WTC11 (cell line): ENCODE data around the gene PRCD. TPM values are rescaled to one million over a fixed set of nuclear protein-coding genes. Genes with fewer than 3 reads are reported as not detected.

Experiments
- ATAC-seq: fragments of 200-7000 bp; cut with Tn5 transposase; 2 replicates; pipeline ENCODE4 v1.10.0; 2021; ENCODE audit warnings: mild to moderate bottlenecking, moderate library complexity
- CTCF ChIA-PET: fragments of 300-600 bp; sonication (Branson Sonifier 250); formaldehyde crosslinking; loops from one replicate; lab custom pipeline; 2021; ENCODE audit warnings: antibody characterized with exemption; lab: Charles Lee
- POLR2A ChIA-PET: fragments of 350-600 bp; sonication (Branson Sonifier 250); formaldehyde crosslinking; loops from one replicate; lab custom pipeline; 2021; ENCODE audit warnings: antibody characterized with exemption; lab: Charles Lee
- DNase-seq: peaks from one replicate; pipeline ENCODE4 v3.0.0; 2021; ENCODE audit warnings: low spot score
- H3K27ac Mint-ChIP-seq: 2 replicates; pipeline ENCODE4 v1.8.0; 2021; ENCODE audit warnings: mixed read lengths
- H3K27me3 Mint-ChIP-seq: 2 replicates; pipeline ENCODE4 v1.8.0; 2021; ENCODE audit warnings: low read depth, mild to moderate bottlenecking, moderate library complexity, mixed read lengths
- H3K36me3 Mint-ChIP-seq: 2 replicates; pipeline ENCODE4 v1.8.0; 2021; ENCODE audit warnings: mixed read lengths
- H3K4me1 Mint-ChIP-seq: 2 replicates; pipeline ENCODE4 v1.8.0; 2022; ENCODE audit warnings: mixed read lengths
- H3K4me3 Mint-ChIP-seq: 2 replicates; pipeline ENCODE4 v1.8.0; 2021; ENCODE audit warnings: mild to moderate bottlenecking, moderate library complexity, mixed read lengths
- H3K9me3 Mint-ChIP-seq: 2 replicates; pipeline ENCODE4 v1.8.0; 2021; ENCODE audit warnings: mixed read lengths
- CBFB ChIP-seq: sonication (generic); formaldehyde crosslinking; IDR thresholded peaks from 2 replicates; pipeline ENCODE4 v1.8.1; 2022; ENCODE audit warnings: mild to moderate bottlenecking, low read depth, missing genetic modification reagents
- FOXK1 ChIP-seq: sonication (generic); formaldehyde crosslinking; IDR thresholded peaks from 2 replicates; pipeline ENCODE4 v1.8.0; 2022; ENCODE audit warnings: mild to moderate bottlenecking, moderate library complexity, missing genetic modification reagents
- JAZF1 ChIP-seq: fragments of 250-450 bp; sonication (Bioruptor Pico); IDR thresholded peaks from 2 replicates; pipeline ENCODE4 v1.9.0; 2021; ENCODE audit warnings: moderate library complexity, mild to moderate bottlenecking, inconsistent platforms
- MLX ChIP-seq: sonication (generic); formaldehyde crosslinking; IDR thresholded peaks from 2 replicates; pipeline ENCODE4 v1.8.1; 2023; ENCODE audit warnings: mild to moderate bottlenecking, missing genetic modification reagents, moderate library complexity
- MXD4 ChIP-seq: fragments of 250-450 bp; sonication (Bioruptor Pico); IDR thresholded peaks from 2 replicates; pipeline ENCODE4 v1.8.0; 2021; ENCODE audit warnings: mild to moderate bottlenecking, moderate library complexity, borderline replicate concordance
- NR2C2 ChIP-seq: sonication (generic); formaldehyde crosslinking; IDR thresholded peaks from 2 replicates; pipeline ENCODE4 v1.8.0; 2022; ENCODE audit warnings: mild to moderate bottlenecking, missing genetic modification reagents
- RELA ChIP-seq: sonication (generic); formaldehyde crosslinking; IDR thresholded peaks from 2 replicates; pipeline ENCODE4 v1.8.1; 2022; ENCODE audit warnings: missing genetic modification reagents, mild to moderate bottlenecking, borderline replicate concordance
- USF2 ChIP-seq: sonication (generic); formaldehyde crosslinking; IDR thresholded peaks from 2 replicates; pipeline ENCODE4 v1.8.1; 2023; ENCODE audit warnings: mild to moderate bottlenecking, missing genetic modification reagents, moderate library complexity
- ZBTB21 ChIP-seq: sonication (generic); formaldehyde crosslinking; IDR thresholded peaks from 2 replicates; pipeline ENCODE4 v1.8.1; 2023; ENCODE audit warnings: mild to moderate bottlenecking, missing genetic modification reagents, borderline replicate concordance
- ZNF281 ChIP-seq: sonication (generic); formaldehyde crosslinking; IDR thresholded peaks from 2 replicates; pipeline ENCODE4 v1.8.0; 2023; ENCODE audit warnings: mild to moderate bottlenecking, missing genetic modification reagents
- ZNF416 ChIP-seq: fragments of 250-450 bp; sonication (Bioruptor Pico); IDR thresholded peaks from 2 replicates; pipeline ENCODE4 v1.9.0; 2021; ENCODE audit warnings: mild to moderate bottlenecking, inconsistent platforms
- ZNF512 ChIP-seq: sonication (generic); formaldehyde crosslinking; IDR thresholded peaks from 2 replicates; pipeline ENCODE4 v1.8.1; 2022; ENCODE audit warnings: missing genetic modification reagents, borderline replicate concordance
- ZNF671 ChIP-seq: fragments of 250-450 bp; sonication (Bioruptor Pico); IDR thresholded peaks from 2 replicates; pipeline ENCODE4 v1.8.0; 2021; ENCODE audit warnings: mild to moderate bottlenecking
- total RNA-seq: library from RNA; stranded (reverse); gene quantifications from 3 replicates; pipeline ENCODE4 v1.2.3, GENCODE V29; 2021
- TF ChIP-seq, protein P1 (sequence below): fragments of 250-450 bp; sonication (Bioruptor Pico); IDR thresholded peaks from 2 replicates; pipeline ENCODE4 v1.9.0; 2021; ENCODE audit warnings: mild to moderate bottlenecking, borderline replicate concordance
- TF ChIP-seq, protein P2 (sequence below): sonication (generic); formaldehyde crosslinking; IDR thresholded peaks from 2 replicates; pipeline ENCODE4 v1.8.0; 2023; ENCODE audit warnings: missing genetic modification reagents

PRCD gene
- total RNA-seq, 1 experiment from 2014 or later = 2.7 TPM

GRCh38 chr17:76561332-76561731 lies 21.5 kb downstream of the PRCD start:
- H3K9me3 Mint-ChIP-seq = no peaks in the 10 kb centered on the region
- H3K4me1 Mint-ChIP-seq = peaks cover 52% of the 10 kb centered on the region
- peaks cover 76% of the 10 kb centered on the region for H3K36me3 Mint-ChIP-seq
- no peak for TF ChIP-seq JAZF1 (CRISPR knock-in tag)
- TF ChIP-seq ZBTB21 = no peak
- TF ChIP-seq RELA (CRISPR knock-in tag) = no peak
- no peak for TF ChIP-seq ZNF671 (CRISPR knock-in tag)
- TF ChIP-seq NR2C2 (CRISPR knock-in tag) = no peak
- no peak for TF ChIP-seq MLX
- TF ChIP-seq ZNF281 (CRISPR knock-in tag) = no peak
- no peak for TF ChIP-seq ZNF416 (CRISPR knock-in tag)
- TF ChIP-seq, protein P1, sequence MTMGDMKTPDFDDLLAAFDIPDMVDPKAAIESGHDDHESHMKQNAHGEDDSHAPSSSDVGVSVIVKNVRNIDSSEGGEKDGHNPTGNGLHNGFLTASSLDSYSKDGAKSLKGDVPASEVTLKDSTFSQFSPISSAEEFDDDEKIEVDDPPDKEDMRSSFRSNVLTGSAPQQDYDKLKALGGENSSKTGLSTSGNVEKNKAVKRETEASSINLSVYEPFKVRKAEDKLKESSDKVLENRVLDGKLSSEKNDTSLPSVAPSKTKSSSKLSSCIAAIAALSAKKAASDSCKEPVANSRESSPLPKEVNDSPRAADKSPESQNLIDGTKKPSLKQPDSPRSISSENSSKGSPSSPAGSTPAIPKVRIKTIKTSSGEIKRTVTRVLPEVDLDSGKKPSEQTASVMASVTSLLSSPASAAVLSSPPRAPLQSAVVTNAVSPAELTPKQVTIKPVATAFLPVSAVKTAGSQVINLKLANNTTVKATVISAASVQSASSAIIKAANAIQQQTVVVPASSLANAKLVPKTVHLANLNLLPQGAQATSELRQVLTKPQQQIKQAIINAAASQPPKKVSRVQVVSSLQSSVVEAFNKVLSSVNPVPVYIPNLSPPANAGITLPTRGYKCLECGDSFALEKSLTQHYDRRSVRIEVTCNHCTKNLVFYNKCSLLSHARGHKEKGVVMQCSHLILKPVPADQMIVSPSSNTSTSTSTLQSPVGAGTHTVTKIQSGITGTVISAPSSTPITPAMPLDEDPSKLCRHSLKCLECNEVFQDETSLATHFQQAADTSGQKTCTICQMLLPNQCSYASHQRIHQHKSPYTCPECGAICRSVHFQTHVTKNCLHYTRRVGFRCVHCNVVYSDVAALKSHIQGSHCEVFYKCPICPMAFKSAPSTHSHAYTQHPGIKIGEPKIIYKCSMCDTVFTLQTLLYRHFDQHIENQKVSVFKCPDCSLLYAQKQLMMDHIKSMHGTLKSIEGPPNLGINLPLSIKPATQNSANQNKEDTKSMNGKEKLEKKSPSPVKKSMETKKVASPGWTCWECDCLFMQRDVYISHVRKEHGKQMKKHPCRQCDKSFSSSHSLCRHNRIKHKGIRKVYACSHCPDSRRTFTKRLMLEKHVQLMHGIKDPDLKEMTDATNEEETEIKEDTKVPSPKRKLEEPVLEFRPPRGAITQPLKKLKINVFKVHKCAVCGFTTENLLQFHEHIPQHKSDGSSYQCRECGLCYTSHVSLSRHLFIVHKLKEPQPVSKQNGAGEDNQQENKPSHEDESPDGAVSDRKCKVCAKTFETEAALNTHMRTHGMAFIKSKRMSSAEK (CRISPR knock-in tag) = no peak
- no peak for TF ChIP-seq CBFB (CRISPR knock-in tag)
- TF ChIP-seq FOXK1 (CRISPR knock-in tag) = no peak
- TF ChIP-seq ZNF512 = no peak
- TF ChIP-seq MXD4 = no peak
- TF ChIP-seq USF2 (CRISPR knock-in tag) = no peak
- TF ChIP-seq, protein P2, sequence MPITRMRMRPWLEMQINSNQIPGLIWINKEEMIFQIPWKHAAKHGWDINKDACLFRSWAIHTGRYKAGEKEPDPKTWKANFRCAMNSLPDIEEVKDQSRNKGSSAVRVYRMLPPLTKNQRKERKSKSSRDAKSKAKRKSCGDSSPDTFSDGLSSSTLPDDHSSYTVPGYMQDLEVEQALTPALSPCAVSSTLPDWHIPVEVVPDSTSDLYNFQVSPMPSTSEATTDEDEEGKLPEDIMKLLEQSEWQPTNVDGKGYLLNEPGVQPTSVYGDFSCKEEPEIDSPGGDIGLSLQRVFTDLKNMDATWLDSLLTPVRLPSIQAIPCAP = no peak
- 0 out of 2 replicates have a peak overlapping the region, but pooled peaks have one; percentile 97 for H3K4me3 Mint-ChIP-seq
- POLR2A ChIA-PET = no interaction called here
- peak overlapping the region; percentile 43; the same call in 1 of the 2 replicates for H3K27ac Mint-ChIP-seq
- CTCF ChIA-PET = interaction anchor here (0.9 to 1.6 kb wide), 3 partner anchors 63 to 147 kb away, joined by 3 to 6 read pairs (median 4); no protein-coding TSS in a partner anchor
- no peaks in the 10 kb centered on the region for H3K27me3 Mint-ChIP-seq
- no peak for ATAC-seq
- DNase-seq = no peak
